Osteoblast (primary cell): ENCODE results near the gene ZBTB11. TPM values are rescaled to one million over a fixed set of nuclear protein-coding genes. Genes with fewer than 3 reads are reported as not detected.
"Not testable (repeated sequence)": the region's sequence is repeated elsewhere in the genome, so short reads cannot be mapped to it uniquely, and the experiment has no call there.

ENCODE experiments used
- DNase-seq: peaks from one replicate; pipeline ENCODE4 v3.0.0; 2011; ENCODE audit warnings: low spot score, mixed read lengths; ENCODE audit not compliant: insufficient read length; ENCODE audit errors: missing footprints
- H2AFZ ChIP-seq: 2 replicates; pipeline ENCODE4 v1.6.0; 2011; ENCODE audit warnings: mild to moderate bottlenecking, low read length
- H3K27ac ChIP-seq: 2 replicates; pipeline ENCODE4 v1.5.1; 2011; ENCODE audit warnings: mild to moderate bottlenecking, low read depth, low read length, moderate library complexity
- H3K27me3 ChIP-seq: 2 replicates; pipeline ENCODE4 v1.6.0; 2012; ENCODE audit warnings: mild to moderate bottlenecking, control low read depth, inconsistent platforms, low read length, moderate library complexity; ENCODE audit not compliant: insufficient read depth
- H3K36me3 ChIP-seq: 2 replicates; pipeline ENCODE4 v1.5.1; 2011; ENCODE audit warnings: mild to moderate bottlenecking, low read length, control low read depth, moderate library complexity; ENCODE audit not compliant: insufficient read depth
- H3K4me1 ChIP-seq: 2 replicates; pipeline ENCODE4 v1.5.1; 2011; ENCODE audit warnings: mild to moderate bottlenecking, low read length, control low read depth, moderate library complexity; ENCODE audit not compliant: insufficient read depth
- H3K4me2 ChIP-seq: 2 replicates; pipeline ENCODE4 v1.6.0; 2011; ENCODE audit warnings: mild to moderate bottlenecking, low read length; ENCODE audit not compliant: insufficient read depth
- H3K4me3 ChIP-seq: fragments of 200-600 bp; sonication (generic); 3 replicates; pipeline ENCODE4 v1.5.1; 2012; ENCODE audit warnings: mild to moderate bottlenecking, low read length, inconsistent platforms; ENCODE audit not compliant: insufficient read depth
- H3K79me2 ChIP-seq: 2 replicates; pipeline ENCODE4 v1.6.0; 2012; ENCODE audit warnings: mild to moderate bottlenecking, low read length, control low read depth, inconsistent platforms; ENCODE audit not compliant: insufficient read depth
- H3K9me3 ChIP-seq: 2 replicates; pipeline ENCODE4 v1.5.1; 2011; ENCODE audit warnings: low read depth, low read length, control low read depth
- H4K20me1 ChIP-seq: 2 replicates; pipeline ENCODE4 v1.6.0; 2012; ENCODE audit warnings: mild to moderate bottlenecking, low read length, control low read depth; ENCODE audit not compliant: insufficient read depth
- CTCF ChIP-seq: IDR thresholded peaks from 2 replicates; pipeline ENCODE4 v1.5.1; 2011; ENCODE audit warnings: mild to moderate bottlenecking, low read depth, low read length, moderate library complexity; ENCODE audit errors: extremely low read depth
- total RNA-seq: library from RNA; depleted of rRNA; stranded (reverse); fragments of >200 nt; gene quantifications from 2 replicates; pipeline ENCODE4 v1.2.3, GENCODE V29; 2012

Gene ZBTB11
- total RNA-seq, 1 donor = 22.8 TPM

- Histone ChIP-seq H3K4me1 (no peaks in the 10 kb centered on the region), H4K20me1 (no peaks in the 10 kb centered on the region), H3K27ac (no peak overlapping the region), H3K36me3 (no peaks in the 10 kb centered on the region), H3K9me3 (no peaks in the 10 kb centered on the region), H3K27me3 (no peaks in the 10 kb centered on the region), H3K4me2 (no peak overlapping the region), H3K79me2 (no peaks in the 10 kb centered on the region), H3K4me3 (no peak overlapping the region), H2AFZ (no peak overlapping the region)
- TF ChIP-seq CTCF = no peak
- no peak for DNase-seq
Observed at GRCh38 chr3:101719604-101720185, 42.8 kb upstream of the ZBTB11 start.

- no peak overlapping the region for H3K4me2 ChIP-seq
- no peak for TF ChIP-seq CTCF
- H3K36me3 ChIP-seq = no peaks in the 10 kb centered on the region
- H3K79me2 ChIP-seq = no peaks in the 10 kb centered on the region
- no peak overlapping the region for H3K27ac ChIP-seq
- H3K4me3 ChIP-seq = no peak overlapping the region
- H3K4me1 ChIP-seq = no peaks in the 10 kb centered on the region
- no peaks in the 10 kb centered on the region for H3K9me3 ChIP-seq
- no peak for DNase-seq
- H2AFZ ChIP-seq = no peak overlapping the region
- no peaks in the 10 kb centered on the region for H3K27me3 ChIP-seq
- no peaks in the 10 kb centered on the region for H4K20me1 ChIP-seq
Observed at GRCh38 chr3:101718455-101718854, 41.5 kb upstream of the ZBTB11 start.

- Histone ChIP-seq H3K4me1 (peaks cover 5% of the 10 kb centered on the region), H3K27me3 (no peaks in the 10 kb centered on the region), H3K4me3 (no peak overlapping the region), H3K79me2 (no peaks in the 10 kb centered on the region), H3K27ac (no peak overlapping the region), H4K20me1 (no peaks in the 10 kb centered on the region), H3K9me3 (no peaks in the 10 kb centered on the region), H3K4me2 (no peak overlapping the region), H3K36me3 (no peaks in the 10 kb centered on the region), H2AFZ (no peak overlapping the region)
- DNase-seq = no peak
- TF ChIP-seq CTCF = no peak
Observed at GRCh38 chr3:101709126-101709525, 32.2 kb upstream of the ZBTB11 start.

- H3K79me2 ChIP-seq, H3K4me2 ChIP-seq, H3K4me1 ChIP-seq, H4K20me1 ChIP-seq, H3K4me3 ChIP-seq, H3K36me3 ChIP-seq, H2AFZ ChIP-seq, DNase-seq, H3K27ac ChIP-seq, H3K9me3 ChIP-seq, H3K27me3 ChIP-seq: not testable (repeated sequence)
Observed at GRCh38 chr3:101704639-101705038, 27.7 kb upstream of the ZBTB11 start.
